ENCODE results near the gene NF1.

Gene NF1

GRCh38 chr17:31391496-31391949 lies 296.7 kb downstream of the NF1 start, which contains the start of gene RAB11FIP4:
Gene RAB11FIP4, plus strand, starts transcription at chr17:31391675. Its CDS starts 178 bp downstream, at chr17:31391853.
- no peak for DNase-seq

- no peak for DNase-seq
These were observed 297.5 kb downstream of the NF1 start for GRCh38 chr17:31392002-31392855.

GRCh38 chr17:31392856-31393748 lies 298.3 kb downstream of the NF1 start:
- DNase-seq = no peak

GRCh38 chr17:31393749-31394146 lies 299.0 kb downstream of the NF1 start:
- DNase-seq = no peak

GRCh38 chr17:31394544-31394943 lies 299.8 kb downstream of the NF1 start:
- peak; percentile 70 for DNase-seq

GRCh38 chr17:31397256-31397939 lies 302.6 kb downstream of the NF1 start:
- DNase-seq = no peak

GRCh38 chr17:31398381-31399311 lies 303.9 kb downstream of the NF1 start:
- DNase-seq = no peak

GRCh38 chr17:31400481-31400950 lies 305.7 kb downstream of the NF1 start:
- no peak for DNase-seq

DNA sequence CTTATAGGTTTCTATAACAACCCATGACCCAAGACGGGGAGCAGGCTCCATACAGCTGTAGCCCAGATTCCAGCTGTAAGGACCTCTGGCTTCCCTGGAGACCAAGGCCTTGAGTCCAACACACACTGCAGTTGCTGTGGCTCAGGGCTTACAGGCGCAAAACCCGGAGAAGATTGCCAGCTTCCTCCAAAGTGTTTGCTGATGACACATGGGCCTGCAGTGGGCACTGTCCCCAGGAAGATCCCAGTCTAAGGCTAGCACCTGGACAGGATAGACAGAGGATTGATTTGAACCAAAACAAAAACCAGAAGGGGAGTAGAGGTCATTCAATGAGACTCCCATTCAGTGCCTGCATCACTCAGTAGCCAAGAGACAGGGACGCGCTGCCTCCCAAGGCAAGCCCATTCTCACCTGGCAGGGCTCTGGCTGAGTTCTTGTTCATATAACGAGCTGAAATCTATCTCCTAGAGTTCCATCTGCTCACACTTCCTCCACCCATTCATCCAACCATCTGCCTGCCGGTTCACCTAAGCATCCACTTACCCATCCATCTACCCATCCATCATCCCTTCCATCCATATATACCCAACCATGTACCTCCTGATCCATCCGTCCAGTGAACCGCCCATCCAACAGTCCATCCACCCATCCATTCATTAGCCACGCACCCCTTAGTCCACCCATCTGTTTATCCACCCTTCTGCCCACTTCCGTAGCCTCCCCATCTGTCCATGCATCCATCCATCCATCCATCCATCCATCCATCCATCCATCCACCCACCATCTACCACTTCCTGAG lies 306.9 kb downstream of the NF1 start:
- DNase-seq = no peak

DNA sequence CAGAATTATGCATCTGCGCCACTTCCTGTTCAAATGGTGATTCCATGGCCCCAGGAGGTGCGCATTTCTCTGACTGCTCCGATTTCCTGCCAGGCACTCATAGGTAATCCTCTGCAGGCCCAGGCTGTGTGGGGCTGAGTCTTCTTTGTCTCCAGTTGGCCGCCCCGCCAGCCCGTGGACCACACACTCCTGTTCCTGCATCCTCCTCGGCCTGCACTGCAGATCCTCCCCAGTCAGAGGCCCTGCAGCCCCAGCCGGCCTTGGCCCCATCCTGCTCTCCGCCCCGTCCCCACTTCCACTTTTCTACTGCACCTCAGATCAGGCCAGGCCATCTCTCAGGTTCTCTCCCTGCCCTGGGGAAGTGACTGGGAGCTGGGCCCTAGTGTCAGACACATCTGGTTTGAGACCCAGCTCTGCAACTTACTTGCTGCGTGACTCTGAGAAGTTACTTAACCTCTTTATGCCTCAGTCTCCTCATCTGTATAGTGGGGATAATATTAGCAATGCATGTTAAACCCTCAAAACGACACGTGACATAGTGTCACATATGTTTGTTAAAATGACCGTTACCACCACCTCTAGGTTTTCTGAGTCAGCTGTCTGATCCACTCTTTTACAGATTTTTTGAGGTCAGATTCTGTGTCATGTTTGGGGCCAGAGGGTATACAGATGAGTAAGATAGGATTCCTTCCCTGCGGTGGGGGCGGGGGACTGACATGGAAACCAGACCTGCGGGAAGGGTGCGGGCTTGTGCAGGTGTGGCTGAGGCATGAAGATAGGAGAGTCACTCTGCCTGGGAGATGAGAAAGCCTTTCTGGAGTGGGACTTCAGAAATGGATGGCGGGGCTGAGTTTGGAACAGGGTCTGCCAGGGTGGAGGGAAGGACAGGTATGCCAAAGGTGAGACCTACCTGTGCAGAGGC lies 309.5 kb downstream of the NF1 start:
- no peak for DNase-seq

GRCh38 chr17:31405890-31406371 lies 311.2 kb downstream of the NF1 start:
- DNase-seq = no peak

GRCh38 chr17:31408586-31408985 lies 313.8 kb downstream of the NF1 start:
- no peak for DNase-seq

GRCh38 chr17:31411707-31412285 lies 317.0 kb downstream of the NF1 start:
- DNase-seq = no peak

GRCh38 chr17:31412511-31412910 lies 317.7 kb downstream of the NF1 start:
- DNase-seq = no peak

DNA sequence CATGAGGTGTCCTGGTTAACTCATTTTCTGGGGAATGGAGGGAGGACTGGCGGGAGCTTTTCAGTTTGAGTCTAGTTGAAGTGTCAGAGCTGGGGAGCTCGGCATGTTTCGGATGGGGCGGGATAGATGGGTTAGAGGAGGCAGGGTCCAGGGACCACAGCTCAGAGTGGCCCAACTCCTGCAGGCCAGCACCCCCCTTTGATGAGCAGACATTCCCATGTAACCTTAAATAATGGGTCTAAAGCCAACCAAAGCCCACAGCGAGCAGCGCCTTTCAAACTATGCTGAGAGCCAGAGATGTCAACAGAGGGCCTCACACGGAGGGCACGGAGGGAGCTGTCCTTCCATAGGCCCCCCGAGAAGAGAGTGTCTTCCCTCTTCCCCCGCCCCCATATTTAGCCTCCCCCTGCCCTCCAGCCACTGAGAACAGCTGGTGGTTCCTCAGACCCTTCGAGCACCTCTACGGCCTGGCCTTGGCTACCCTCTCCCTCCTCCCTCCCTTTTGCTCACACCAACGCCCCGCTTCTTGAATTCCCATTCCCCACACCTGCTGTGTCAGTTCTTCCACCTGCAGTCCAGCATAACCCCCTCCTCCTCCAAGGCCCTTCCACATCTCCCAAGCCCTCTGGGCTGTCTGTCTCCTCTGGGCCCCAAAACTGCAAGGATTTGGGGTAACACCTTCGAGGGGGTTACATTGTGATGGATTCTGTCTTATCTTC lies 318.5 kb downstream of the NF1 start:
- no peak for DNase-seq

DNA sequence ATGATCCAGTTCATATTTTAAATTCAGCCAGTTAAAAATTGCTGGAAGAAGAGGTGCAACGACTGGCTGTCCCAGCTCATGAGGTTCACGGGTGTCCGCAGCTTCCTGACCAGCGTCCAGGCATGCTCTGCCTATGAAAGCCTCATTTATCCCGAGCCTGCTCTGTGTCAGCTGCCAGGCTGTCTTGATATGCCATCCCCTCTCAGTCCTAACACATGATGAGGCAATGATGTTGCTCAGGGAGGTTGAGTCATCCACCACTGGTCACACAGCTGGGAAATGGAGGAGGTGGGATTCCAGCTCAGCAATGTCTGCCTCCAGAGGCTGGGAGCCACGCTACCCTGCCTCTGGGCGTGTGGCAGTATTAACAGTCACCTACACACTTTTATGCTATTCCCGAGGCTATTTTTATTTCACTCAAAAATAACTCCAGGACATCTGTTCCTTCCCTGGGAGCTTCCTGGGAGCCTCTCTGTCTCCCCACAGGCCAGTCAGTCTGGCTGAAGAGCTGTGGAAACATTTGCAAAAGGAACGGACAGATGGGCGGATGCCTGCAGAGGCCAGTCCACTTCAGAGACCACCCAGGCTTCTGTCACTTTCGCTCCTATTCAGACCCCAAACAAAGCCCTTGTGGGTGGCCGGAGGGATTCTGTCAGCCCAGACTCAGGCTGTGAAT lies 319.2 kb downstream of the NF1 start:
- no peak for DNase-seq

GRCh38 chr17:31414550-31414918 lies 319.8 kb downstream of the NF1 start:
- DNase-seq = no peak

GRCh38 chr17:31415004-31415454 lies 320.3 kb downstream of the NF1 start:
- DNase-seq = no peak

All from activated CD4-positive, alpha-beta T cell treated with anti-CD3 and anti-CD28 coated beads for 48 hours (primary cell).